Gastrocnemius medialis (tissue), 4 donors: ENCODE data around the gene AFAP1L2. TPM values are rescaled to one million over a fixed set of nuclear protein-coding genes. Genes with fewer than 3 reads are reported as not detected.

Experiments
- ATAC-seq, 2 donors: fragments of 150-250 bp; one replicate each; pipeline ENCODE4 v1.9.1; 2016
- DNase-seq, 2 donors: peaks; one replicate each; pipeline ENCODE4 v3.0.0-alpha.2; 2019
- H3K27ac ChIP-seq, 4 donors: fragments of 200-600 bp; sonication (generic); 1 replicate in 1 of 4; 2 replicates in 3 of 4; pipeline ENCODE4 v1.5.1; 2016 to 2018; ENCODE audit warnings: mild to moderate bottlenecking in 2 of 4, moderate library complexity in 1 of 4
- H3K27me3 ChIP-seq, 3 donors: fragments of 200-600 bp; sonication (generic) in 2 of 3; 1 replicate in 1 of 3; 2 replicates in 2 of 3; pipeline versions ENCODE4 v1.5.1 to v1.6.0; 2016 to 2019; ENCODE audit warnings: mild to moderate bottlenecking in 1 of 3, moderate library complexity in 1 of 3
- H3K36me3 ChIP-seq, 2 donors: fragments of 200-600 bp; sonication (generic) in 1 of 2; one replicate each; pipeline ENCODE4 v1.5.1; 2017 to 2018
- H3K4me1 ChIP-seq, 2 donors: fragments of 200-600 bp; sonication (generic) in 1 of 2; one replicate each; pipeline ENCODE4 v1.5.1; 2016 to 2017; ENCODE audit warnings: mild to moderate bottlenecking in 2 of 2
- H3K4me3 ChIP-seq, 4 donors: fragments of 200-600 bp; sonication (generic) in 3 of 4; 1 replicate in 1 of 4; 2 replicates in 3 of 4; pipeline ENCODE4 v1.5.1; 2016 to 2019; ENCODE audit warnings: mild to moderate bottlenecking in 2 of 4
- H3K9me3 ChIP-seq, 3 donors: fragments of 200-600 bp; sonication (generic) in 2 of 3; 1 replicate in 1 of 3; 2 replicates in 2 of 3; pipeline ENCODE4 v1.5.1; 2016 to 2019
- CTCF ChIP-seq, 5 experiments: fragments of 450-650 bp in 3 of 5; fragments of 200-600 bp in 2 of 5; sonication (generic) in 2 of 5; IDR thresholded peaks in 4 of 5; conservative IDR thresholded peaks in 1 of 5; 1 replicate in 4 of 5; 2 replicates in 1 of 5; pipeline ENCODE4 v1.5.1; 2016 to 2019; ENCODE audit warnings: antibody characterized with exemption in 5 of 5, mild to moderate bottlenecking in 3 of 5, moderate library complexity in 3 of 5
- POLR2A ChIP-seq, 2 donors: fragments of 450-650 bp; IDR thresholded peaks; one replicate each; pipeline ENCODE4 v1.6.1; 2017; ENCODE audit warnings: antibody characterized with exemption in 2 of 2, mild to moderate bottlenecking in 2 of 2, moderate library complexity in 2 of 2
- in situ Hi-C, 4 donors: fragments of 200-750 bp; cut with MboI; loops; one replicate each; pipeline versions ENCODE4 v1.15.0 to v1.8.0; 2017; ENCODE audit warnings: low sequenced_read_pairs in 4 of 4
- intact Hi-C: fragments of 100-400 bp; cut with DNase I; formaldehyde crosslinking; loops from one replicate; pipeline ENCODE4 v1.15.1; 2023; ENCODE audit warnings: low total_unique reads
- total RNA-seq, 4 donors: library from RNA; depleted of rRNA; stranded (reverse); fragments of >200 nt; gene quantifications; one replicate each; pipeline versions ENCODE4 v1.1.0 to v1.2.3, GENCODE V29; 2016

The AFAP1L2 gene
- total RNA-seq, 4 donors from 2014 or later, result 1.3 to 3.5 (median 2.1) TPM

- DNase-seq (no peak), ATAC-seq (no peak)
- H3K36me3 ChIP-seq, result no peaks in the 10 kb centered on the region
- intact Hi-C loops, result no loop called here
- no peak overlapping the region for H3K27ac ChIP-seq
- peaks cover 3 to 6% of the 10 kb centered on the region in 2 donors for H3K4me1 ChIP-seq
- in situ Hi-C loops, result no loop called here
- H3K27me3 ChIP-seq, result no peaks in the 10 kb centered on the region
- no peaks in the 10 kb centered on the region for H3K9me3 ChIP-seq
- no peak for TF ChIP-seq POLR2A (IDR thresholded peaks at IDR 0.05)
- TF ChIP-seq CTCF (IDR thresholded peaks at IDR 0.05 in 4 of 5, conservative IDR thresholded peaks at IDR 0.05 in 1 of 5), result no peak
- no peak overlapping the region for H3K4me3 ChIP-seq
These were observed 63.5 kb downstream of the AFAP1L2 start for GRCh38 chr10:114340816-114341215.

GRCh38 chr10:114337510-114338462 lies 66.5 kb downstream of the AFAP1L2 start:
- no peak for TF ChIP-seq CTCF (IDR thresholded peaks at IDR 0.05 in 4 of 5, conservative IDR thresholded peaks at IDR 0.05 in 1 of 5)
- no peak for TF ChIP-seq POLR2A (IDR thresholded peaks at IDR 0.05)
- in situ Hi-C loops, result no loop called here

GRCh38 chr10:114336823-114337509 lies 67.3 kb downstream of the AFAP1L2 start:
- intact Hi-C loops, result no loop called here
- in situ Hi-C loops, result no loop called here
- no peaks in the 10 kb centered on the region for H3K9me3 ChIP-seq
- H3K27me3 ChIP-seq, result no peaks in the 10 kb centered on the region
- no peak overlapping the region for H3K4me3 ChIP-seq
- H3K4me1 ChIP-seq, result peaks cover 19 to 24% of the 10 kb centered on the region in 2 donors
- no peaks in the 10 kb centered on the region for H3K36me3 ChIP-seq
- ATAC-seq (no peak), DNase-seq (no peak)
- H3K27ac ChIP-seq, result no peak overlapping the region
- TF ChIP-seq POLR2A (IDR thresholded peaks at IDR 0.05), result no peak
- TF ChIP-seq CTCF (IDR thresholded peaks at IDR 0.05 in 4 of 5, conservative IDR thresholded peaks at IDR 0.05 in 1 of 5), result no peak

More at GRCh38 chr10:114337510-114338462, 66.5 kb downstream of the AFAP1L2 start:
- no peaks in the 10 kb centered on the region for H3K36me3 ChIP-seq
- H3K27me3 ChIP-seq, result no peaks in the 10 kb centered on the region
- DNase-seq, result no peak
- intact Hi-C loops, result no loop called here
- no peak for ATAC-seq
- H3K4me3 ChIP-seq, result no peak overlapping the region
- H3K9me3 ChIP-seq, result no peaks in the 10 kb centered on the region
- H3K4me1 ChIP-seq, result peaks cover 19 to 23% of the 10 kb centered on the region in 2 donors
- H3K27ac ChIP-seq, result no peak overlapping the region

- in situ Hi-C loops (no loop called here), intact Hi-C loops (no loop called here)
- Histone ChIP-seq H3K4me1 (peaks cover 19 to 24% of the 10 kb centered on the region in 2 donors), H3K9me3 (no peaks in the 10 kb centered on the region), H3K36me3 (no peaks in the 10 kb centered on the region), H3K27me3 (no peaks in the 10 kb centered on the region), H3K4me3 (no peak overlapping the region), H3K27ac (no peak overlapping the region)
- no peak for TF ChIP-seq CTCF (IDR thresholded peaks at IDR 0.05 in 4 of 5, conservative IDR thresholded peaks at IDR 0.05 in 1 of 5)
- no peak for TF ChIP-seq POLR2A (IDR thresholded peaks at IDR 0.05)
- no peak for DNase-seq
- peak in 1 of 2 donors; percentile 79 for ATAC-seq
These were observed 68.7 kb downstream of the AFAP1L2 start for GRCh38 chr10:114335614-114336013.
